Type B pancreatic cell (in vitro differentiated cells): ENCODE results near the gene RASEF. TPM values are rescaled to one million over a fixed set of nuclear protein-coding genes. Genes with fewer than 3 reads are reported as not detected.

Experiments used
- DNase-seq: peaks from one replicate; pipeline ENCODE4 v3.0.0; 2021; ENCODE audit warnings: mixed read lengths; ENCODE audit not compliant: unreplicated experiment; ENCODE audit errors: extremely low spot score
- H3K27ac Mint-ChIP-seq: 2 replicates; pipeline ENCODE4 v1.8.0; 2021; ENCODE audit warnings: mild to moderate bottlenecking, mixed read lengths
- H3K27me3 Mint-ChIP-seq: 2 replicates; pipeline ENCODE4 v1.8.0; 2021; ENCODE audit warnings: mixed read lengths
- H3K36me3 Mint-ChIP-seq: 2 replicates; pipeline ENCODE4 v1.8.0; 2021; ENCODE audit warnings: mixed read lengths
- H3K4me1 Mint-ChIP-seq: one replicate; pipeline ENCODE4 v1.8.0; 2021; ENCODE audit warnings: mixed read lengths; ENCODE audit not compliant: unreplicated experiment
- H3K4me3 Mint-ChIP-seq: 2 replicates; pipeline ENCODE4 v1.8.0; 2021; ENCODE audit warnings: mild to moderate bottlenecking, mixed read lengths
- H3K9me3 Mint-ChIP-seq: 2 replicates; pipeline ENCODE4 v1.8.0; 2021; ENCODE audit warnings: mixed read lengths
- total RNA-seq: library from RNA; stranded (reverse); gene quantifications from 2 replicates; pipeline ENCODE4 v1.2.1, GENCODE V29; 2021; ENCODE audit warnings: low replicate concordance
- TF ChIP-seq, protein P1 (sequence below): fragments of 200-600 bp; sonication (generic); conservative IDR thresholded peaks from 2 replicates; pipeline ENCODE4 v1.5.0; 2021; ENCODE audit warnings: antibody characterized with exemption, mild to moderate bottlenecking

The RASEF gene
- total RNA-seq, 1 donor from 2014 or later: 10.0 TPM

DNA sequence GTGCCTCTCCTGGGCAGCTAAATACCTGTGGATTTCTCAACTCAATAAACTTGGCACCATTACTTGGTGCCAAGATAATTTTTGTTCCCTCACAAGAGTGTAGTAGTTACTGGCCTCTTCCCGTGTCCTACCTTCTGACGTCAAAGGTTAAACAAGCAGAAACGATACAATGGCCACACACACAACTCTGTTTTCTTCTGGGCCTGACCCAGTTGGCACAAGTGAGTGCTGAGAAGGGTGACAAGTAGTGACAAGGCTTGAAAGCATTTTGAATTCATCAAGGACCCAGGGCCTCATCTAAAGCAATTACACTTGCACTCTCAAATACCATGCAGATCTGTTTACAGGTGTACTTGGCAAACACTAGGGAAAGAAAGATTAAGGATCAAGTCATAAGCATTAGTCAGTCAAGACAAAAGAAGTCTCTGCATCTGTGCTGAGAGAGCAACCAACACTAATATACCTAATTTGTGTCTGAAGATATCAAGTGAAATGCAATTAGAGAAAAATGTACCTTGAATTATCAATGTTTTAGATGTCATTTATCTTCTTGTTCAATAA lies 30.8 kb downstream of the RASEF start:
- TF ChIP-seq, protein P1, sequence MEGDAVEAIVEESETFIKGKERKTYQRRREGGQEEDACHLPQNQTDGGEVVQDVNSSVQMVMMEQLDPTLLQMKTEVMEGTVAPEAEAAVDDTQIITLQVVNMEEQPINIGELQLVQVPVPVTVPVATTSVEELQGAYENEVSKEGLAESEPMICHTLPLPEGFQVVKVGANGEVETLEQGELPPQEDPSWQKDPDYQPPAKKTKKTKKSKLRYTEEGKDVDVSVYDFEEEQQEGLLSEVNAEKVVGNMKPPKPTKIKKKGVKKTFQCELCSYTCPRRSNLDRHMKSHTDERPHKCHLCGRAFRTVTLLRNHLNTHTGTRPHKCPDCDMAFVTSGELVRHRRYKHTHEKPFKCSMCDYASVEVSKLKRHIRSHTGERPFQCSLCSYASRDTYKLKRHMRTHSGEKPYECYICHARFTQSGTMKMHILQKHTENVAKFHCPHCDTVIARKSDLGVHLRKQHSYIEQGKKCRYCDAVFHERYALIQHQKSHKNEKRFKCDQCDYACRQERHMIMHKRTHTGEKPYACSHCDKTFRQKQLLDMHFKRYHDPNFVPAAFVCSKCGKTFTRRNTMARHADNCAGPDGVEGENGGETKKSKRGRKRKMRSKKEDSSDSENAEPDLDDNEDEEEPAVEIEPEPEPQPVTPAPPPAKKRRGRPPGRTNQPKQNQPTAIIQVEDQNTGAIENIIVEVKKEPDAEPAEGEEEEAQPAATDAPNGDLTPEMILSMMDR: no peak
- peaks cover 29% of the 10 kb centered on the region for H3K4me1 Mint-ChIP-seq
- H3K36me3 Mint-ChIP-seq: peaks cover 9% of the 10 kb centered on the region
- H3K4me3 Mint-ChIP-seq: no peak overlapping the region
- no peak overlapping the region for H3K27ac Mint-ChIP-seq
- H3K9me3 Mint-ChIP-seq: peaks cover 12% of the 10 kb centered on the region
- no peaks in the 10 kb centered on the region for H3K27me3 Mint-ChIP-seq
- no peak for DNase-seq

DNA sequence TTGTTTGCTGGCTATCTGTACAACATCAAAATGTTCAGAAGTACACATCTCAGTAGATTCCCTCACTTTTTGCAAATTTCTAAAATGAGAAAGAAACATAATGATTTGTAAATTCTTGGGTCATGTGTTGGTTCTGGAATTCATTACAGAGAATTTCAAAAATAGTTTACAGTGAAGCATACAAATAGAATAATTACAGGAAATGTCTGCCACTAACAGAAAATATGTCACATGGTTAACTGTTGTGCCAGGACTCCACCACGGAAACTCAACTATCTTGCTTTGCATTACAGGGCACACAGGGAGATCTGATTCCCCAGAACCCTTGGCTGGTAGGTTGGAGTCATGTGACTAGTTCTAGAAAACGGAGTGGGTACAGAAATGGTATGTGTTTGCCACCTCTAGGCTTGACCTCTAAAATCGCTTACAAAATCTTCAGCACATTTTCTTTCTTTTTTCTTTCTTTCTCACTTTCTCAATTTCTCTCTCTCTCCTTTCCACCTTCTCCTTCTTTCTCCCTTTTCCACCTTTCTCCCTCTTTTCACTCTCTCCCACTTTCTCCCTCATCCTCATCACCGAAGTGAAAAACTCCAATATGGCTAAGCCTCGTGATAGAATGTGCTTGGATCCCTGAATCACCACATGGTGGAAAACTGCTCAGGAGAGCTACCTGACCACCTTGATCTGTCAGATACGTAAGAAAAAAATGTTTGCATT lies 32.4 kb downstream of the RASEF start:
- Mint-ChIP-seq H3K27ac (peak overlapping the region; percentile 70), H3K36me3 (peaks cover 9% of the 10 kb centered on the region), H3K27me3 (no peaks in the 10 kb centered on the region), H3K4me3 (peak overlapping the region; percentile 8), H3K4me1 (peaks cover 22% of the 10 kb centered on the region), H3K9me3 (peaks cover 12% of the 10 kb centered on the region)
- no peak for DNase-seq
- TF ChIP-seq, protein P1: no peak

DNA sequence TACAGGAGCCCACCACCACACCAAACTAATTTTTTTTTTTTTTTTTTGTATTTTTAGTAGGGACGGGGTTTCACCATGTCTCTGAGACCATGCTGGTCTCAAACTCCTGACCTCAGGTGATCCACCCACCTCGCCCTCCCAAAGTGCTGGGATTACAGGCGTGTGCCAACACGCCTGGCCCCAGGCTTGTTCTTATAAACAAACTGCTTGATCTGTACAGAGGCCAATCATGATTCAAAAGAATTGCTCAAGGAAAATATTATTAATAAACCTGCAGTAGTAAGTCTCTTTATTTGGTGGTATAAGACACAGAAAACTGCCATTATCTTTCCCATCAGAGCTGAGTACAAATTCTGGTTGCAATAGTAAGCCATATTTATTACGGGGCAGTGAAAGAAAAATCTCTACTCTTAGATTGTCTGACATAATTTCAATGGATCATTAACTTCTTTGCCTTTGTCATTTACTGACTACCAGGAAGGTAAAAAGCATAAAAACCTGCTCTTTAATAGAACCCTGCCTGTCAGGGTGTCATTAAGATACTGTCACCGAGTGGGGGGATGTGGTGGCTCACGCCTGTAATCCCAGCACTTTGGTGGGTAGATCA lies 33.3 kb downstream of the RASEF start:
- H3K4me1 Mint-ChIP-seq: peaks cover 14% of the 10 kb centered on the region
- peaks cover 12% of the 10 kb centered on the region for H3K9me3 Mint-ChIP-seq
- TF ChIP-seq, protein P1: no peak
- no peak overlapping the region for H3K4me3 Mint-ChIP-seq
- no peaks in the 10 kb centered on the region for H3K27me3 Mint-ChIP-seq
- H3K27ac Mint-ChIP-seq: no peak overlapping the region
- no peak for DNase-seq
- H3K36me3 Mint-ChIP-seq: peaks cover 9% of the 10 kb centered on the region

DNA sequence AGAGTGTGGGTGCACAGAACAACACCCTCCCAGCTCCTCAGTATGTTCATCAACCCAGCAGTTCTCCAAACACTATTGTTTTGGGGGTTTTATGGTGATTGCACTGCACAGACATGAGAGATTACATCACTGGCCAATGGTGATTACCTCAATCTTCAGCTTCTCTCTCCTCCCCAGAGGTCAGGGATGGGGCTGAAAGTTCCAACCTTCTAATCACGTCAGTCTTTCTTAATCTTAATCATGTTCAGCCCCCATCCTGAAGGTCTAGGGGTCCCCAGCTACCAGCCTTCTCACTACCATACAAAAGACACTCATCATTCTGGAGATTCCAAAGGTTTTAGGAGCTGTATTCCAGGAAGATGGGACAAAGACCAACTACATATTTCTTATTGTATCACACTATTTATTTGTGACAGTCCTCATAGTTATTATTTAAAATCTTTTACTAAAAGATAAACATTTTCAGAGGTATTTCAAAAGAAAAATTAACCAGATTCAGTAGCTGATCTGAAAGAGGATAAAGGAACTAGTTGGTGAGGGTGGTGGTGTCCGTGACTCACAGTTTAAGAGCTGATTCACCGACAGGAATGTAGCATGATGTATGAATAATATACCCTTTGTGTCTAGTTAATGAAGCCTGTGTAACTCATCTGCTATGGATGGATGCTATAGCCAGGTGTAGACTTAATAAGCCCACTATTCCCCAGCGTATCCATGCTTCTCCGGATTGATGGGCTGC lies 35.6 kb downstream of the RASEF start:
- no peaks in the 10 kb centered on the region for H3K27me3 Mint-ChIP-seq
- H3K36me3 Mint-ChIP-seq: peaks cover 4% of the 10 kb centered on the region
- H3K4me3 Mint-ChIP-seq: peak overlapping the region; percentile 4
- TF ChIP-seq, protein P1: no peak
- H3K9me3 Mint-ChIP-seq: peaks cover 6% of the 10 kb centered on the region
- H3K27ac Mint-ChIP-seq: peak overlapping the region; percentile 55
- DNase-seq: no peak
- H3K4me1 Mint-ChIP-seq: peaks cover 6% of the 10 kb centered on the region

DNA sequence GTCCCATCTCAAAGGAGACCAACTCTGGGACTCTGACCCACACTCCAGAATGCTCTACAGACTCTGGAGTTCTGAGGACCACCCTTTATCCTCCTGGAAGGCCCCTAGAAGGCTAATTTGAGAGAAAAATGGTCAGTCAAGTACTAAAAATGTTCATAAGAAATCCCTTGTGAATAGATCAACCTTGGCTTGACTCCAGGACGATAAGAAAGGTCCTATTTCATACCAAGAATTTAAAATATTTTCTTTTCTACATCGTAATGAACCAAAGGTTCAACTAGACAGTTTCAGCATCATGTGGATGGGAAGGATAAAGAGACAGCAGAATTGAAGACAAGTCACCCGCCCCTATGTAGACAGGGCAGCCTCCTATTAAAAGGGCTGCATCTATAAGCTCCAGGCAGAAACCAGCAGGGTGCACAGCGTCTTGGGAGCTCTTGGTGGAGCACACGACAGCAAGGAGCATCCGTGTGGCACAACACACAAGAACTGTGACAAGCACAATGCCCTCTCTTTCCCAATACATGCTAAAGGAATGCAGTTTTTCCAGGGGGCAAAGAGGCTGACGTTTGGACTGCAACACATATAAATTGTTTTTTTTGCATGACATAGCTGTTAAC lies 38.3 kb downstream of the RASEF start:
- Mint-ChIP-seq H3K36me3 (peaks cover 6% of the 10 kb centered on the region), H3K4me1 (no peaks in the 10 kb centered on the region)
- no peak for DNase-seq

More for the DNA sequence above, 38.3 kb downstream of the RASEF start:
- Mint-ChIP-seq H3K4me3 (no peak overlapping the region), H3K27ac (peak overlapping the region; percentile 17), H3K9me3 (no peaks in the 10 kb centered on the region), H3K27me3 (no peaks in the 10 kb centered on the region)
- TF ChIP-seq, protein P1: no peak
